GM12878 (cell line): ENCODE data around the gene PTTG2. TPM values are rescaled to one million over a fixed set of nuclear protein-coding genes. Genes with fewer than 3 reads are reported as not detected.

Source experiments
- ATAC-seq: fragments of 200-7000 bp; cut with Tn5 transposase; 3 replicates; pipeline ENCODE4 v1.9.1; 2020; ENCODE audit warnings: mild to moderate bottlenecking, moderate library complexity
- BruUV-seq: library from RNA; stranded (reverse); fragments of 400-500 nt; replicated peaks from 2 replicates; lab custom pipeline; 2021; lab: Mats Ljungman, UMichigan
- CTCF ChIA-PET: fragments of 300-600 bp; sonication (Branson Sonifier 250); formaldehyde crosslinking; extraction: SDS; loops from one replicate; lab custom pipeline; 2021; ENCODE audit warnings: inconsistent platforms; lab: Yijun Ruan, JAX
- POLR2A ChIA-PET: fragments of 350-600 bp; formaldehyde crosslinking; extraction: SDS; loops from one replicate; lab custom pipeline; 2021; ENCODE audit warnings: inconsistent platforms; lab: Charles Lee
- RAD21 ChIA-PET: fragments of 300-600 bp; sonication (Branson Sonifier 250); formaldehyde crosslinking; loops from one replicate; lab custom pipeline; 2023; ENCODE audit warnings: antibody characterized with exemption; ENCODE audit not compliant: unreplicated experiment; lab: Charles Lee
- SMC1A ChIA-PET: fragments of 300-600 bp; sonication (Branson Sonifier 250); formaldehyde crosslinking; loops from one replicate; lab custom pipeline; 2023; ENCODE audit not compliant: unreplicated experiment, uncharacterized antibody; lab: Charles Lee
- DNase-seq: peaks from one replicate; pipeline ENCODE4 v3.0.0-alpha.2; 2011; ENCODE audit warnings: low read depth, low spot score
- FAIRE-seq: peaks from 3 replicates; lab custom pipeline; 2011; peaks lifted over from hg19 to GRCh38; lab: Jason Lieb, UNC
- H2AFZ ChIP-seq: 2 replicates; pipeline ENCODE4 v1.6.0; 2011; ENCODE audit warnings: low read depth, low read length, control low read depth; ENCODE audit not compliant: control insufficient read depth
- H3K27ac ChIP-seq: 2 replicates; pipeline ENCODE4 v1.5.1; 2011; ENCODE audit warnings: control low read depth; ENCODE audit not compliant: control insufficient read depth, insufficient read depth
- H3K27me3 ChIP-seq, 2 experiments: replicated peaks in 1 of 2; 2 replicates each; pipeline versions ENCODE4 v1.6.0 to v1.6.1; 2011; ENCODE audit warnings: low read length in 1 of 2; ENCODE audit not compliant: control insufficient read depth in 2 of 2, insufficient read depth in 2 of 2
- H3K36me3 ChIP-seq, 2 experiments: 2 replicates each; pipeline ENCODE4 v1.5.1; 2011; ENCODE audit warnings: low read length in 1 of 2; ENCODE audit not compliant: control insufficient read depth in 2 of 2, insufficient read depth in 2 of 2
- H3K4me1 ChIP-seq: 2 replicates; pipeline ENCODE4 v1.6.1; 2011; ENCODE audit warnings: mild to moderate bottlenecking, low read length, moderate library complexity, mixed read lengths; ENCODE audit not compliant: control insufficient read depth, insufficient read depth
- H3K4me2 ChIP-seq: 2 replicates; pipeline ENCODE4 v1.6.0; 2011; ENCODE audit warnings: control low read depth; ENCODE audit not compliant: control insufficient read depth, insufficient read depth
- H3K4me3 ChIP-seq: fragments of 200-600 bp; sonication (generic); 2 replicates; pipeline ENCODE4 v1.5.1; 2016
- H3K79me2 ChIP-seq: 2 replicates; pipeline ENCODE4 v1.6.0; 2011; ENCODE audit warnings: low read length; ENCODE audit not compliant: control insufficient read depth, insufficient read depth
- H3K9ac ChIP-seq: 2 replicates; pipeline ENCODE4 v1.8.0; 2011; ENCODE audit warnings: low read length, control low read depth, mixed read lengths; ENCODE audit not compliant: control insufficient read depth, insufficient read depth
- H3K9me3 ChIP-seq: replicated peaks from 3 replicates; pipeline ENCODE4 v1.5.1; 2011; ENCODE audit warnings: mild to moderate bottlenecking, low read length; ENCODE audit not compliant: control insufficient read depth, insufficient read depth
- H4K20me1 ChIP-seq: 2 replicates; pipeline ENCODE4 v1.6.0; 2011; ENCODE audit not compliant: control insufficient read depth, insufficient read depth
- ASH2L ChIP-seq: fragments of 300-600, 200-600 bp; sonication (generic); IDR thresholded peaks from 2 replicates; pipeline ENCODE4 v1.6.1; 2017; ENCODE audit warnings: low read depth, mild to moderate bottlenecking, borderline replicate concordance
- NFYA ChIP-seq: IDR thresholded peaks from 2 replicates; pipeline ENCODE4 v1.6.1; 2011; ENCODE audit warnings: low read depth, mild to moderate bottlenecking, low read length, improper control_type of control experiment, borderline replicate concordance
- NFYB ChIP-seq: IDR thresholded peaks from 2 replicates; pipeline ENCODE4 v1.6.1; 2011; ENCODE audit warnings: low read depth, mild to moderate bottlenecking, low read length, improper control_type of control experiment, moderate library complexity; ENCODE audit not compliant: insufficient read depth
- PAX8 ChIP-seq: fragments of 450-650 bp; IDR thresholded peaks from 2 replicates; pipeline ENCODE4 v1.6.1; 2017; ENCODE audit warnings: mild to moderate bottlenecking, moderate library complexity
- RCOR1 ChIP-seq: conservative IDR thresholded peaks from 2 replicates; pipeline ENCODE4 v1.6.1; 2012; ENCODE audit warnings: low read depth, low read length, improper control_type of control experiment
- SMARCA5 ChIP-seq: fragments of 450-650 bp; IDR thresholded peaks from 2 replicates; pipeline ENCODE4 v1.6.1; 2017; ENCODE audit warnings: mild to moderate bottlenecking
- TBL1XR1 ChIP-seq: IDR thresholded peaks from 2 replicates; pipeline ENCODE4 v1.6.1; 2012; ENCODE audit warnings: low read depth, low read length, improper control_type of control experiment
- ZNF24 ChIP-seq: fragments of 450-650 bp; IDR thresholded peaks from 2 replicates; pipeline ENCODE4 v1.6.1; 2017; ENCODE audit warnings: antibody characterized with exemption, mild to moderate bottlenecking
- WGBS: methylation state at CpG from one replicate; pipeline ENCODE4 v1.1.6; 2016; ENCODE audit warnings: low lambda C conversion rate; ENCODE audit not compliant: insufficient replicate concordance, insufficient coverage; ENCODE audit errors: missing lambda C conversion rate; 5-methylcytosine and 5-hydroxymethylcytosine counted together
- in situ Hi-C: fragments of 300-500 bp; cut with MboI; formaldehyde crosslinking; loops from 9 replicates; pipeline ENCODE4 v1.14.3; 2018; ENCODE audit warnings: mixed read lengths
- intact Hi-C: fragments of 100-400 bp; cut with micrococcal nuclease; formaldehyde crosslinking; loops from one replicate; pipeline ENCODE4 v1.14.2; 2022; ENCODE audit not compliant: unreplicated experiment
- polyA plus RNA-seq, 11 experiments: library from polyadenylated mRNA; depleted of rRNA in 4 of 11; unstranded in 6 of 11; stranded (reverse) in 5 of 11; fragments of >200 nt; fragmentation: Nextera tagmentation in 4 of 11; fragmentation: Illumina TruSeq in 1 of 11; extraction: Ambion mirVana in 4 of 11; extraction: Trizol in 1 of 11; gene quantifications; 1 replicate in 1 of 11; 2 replicates in 10 of 11; pipeline versions ENCODE4 v1.2.1 to v1.2.3, GENCODE V29; 2011 to 2016; ENCODE audit warnings: inconsistent platforms in 2 of 11, missing spikeins in 2 of 11, low read depth in 1 of 11
- total RNA-seq, 4 experiments: library from RNA; depleted of rRNA in 3 of 4; stranded (reverse); fragments of >200 nt in 3 of 4; fragmentation: Illumina TruSeq in 1 of 4; extraction: Trizol in 1 of 4; gene quantifications; 2 replicates each; pipeline versions ENCODE4 v1.2.1 to v1.2.3, GENCODE V29; 2013 to 2021
- TF ChIP-seq, protein P1 (sequence below): IDR thresholded peaks from 2 replicates; pipeline ENCODE4 v1.6.1; 2011; ENCODE audit warnings: low read depth, mild to moderate bottlenecking, low read length, moderate library complexity, borderline replicate concordance; ENCODE audit errors: extremely low read depth
- TF ChIP-seq, protein P2 (sequence below): fragments of 450-650 bp; conservative IDR thresholded peaks from 2 replicates; pipeline ENCODE4 v1.6.1; 2017; ENCODE audit warnings: mild to moderate bottlenecking, moderate library complexity
- TF ChIP-seq, protein P3 (sequence below): fragments of 450-650 bp; IDR thresholded peaks from 2 replicates; pipeline ENCODE4 v1.6.1; 2017; ENCODE audit warnings: mild to moderate bottlenecking, moderate library complexity
- TF ChIP-seq, protein P4 (sequence below): IDR thresholded peaks from 2 replicates; pipeline ENCODE4 v1.6.1; 2011; ENCODE audit warnings: low read depth, low read length, improper control_type of control experiment, borderline replicate concordance
- TF ChIP-seq, protein P5 (sequence below): fragments of 450-650 bp; IDR thresholded peaks from 2 replicates; pipeline ENCODE4 v1.6.1; 2014; ENCODE audit warnings: mild to moderate bottlenecking

PTTG2 gene
- total and polyA plus RNA-seq, 10 of the 15 experiments (the other 5 are each of a cell fraction or from before 2014, with no cell fraction given) = 0.09 to 0.54 (median 0.39) TPM; not detected in 4

DNA sequence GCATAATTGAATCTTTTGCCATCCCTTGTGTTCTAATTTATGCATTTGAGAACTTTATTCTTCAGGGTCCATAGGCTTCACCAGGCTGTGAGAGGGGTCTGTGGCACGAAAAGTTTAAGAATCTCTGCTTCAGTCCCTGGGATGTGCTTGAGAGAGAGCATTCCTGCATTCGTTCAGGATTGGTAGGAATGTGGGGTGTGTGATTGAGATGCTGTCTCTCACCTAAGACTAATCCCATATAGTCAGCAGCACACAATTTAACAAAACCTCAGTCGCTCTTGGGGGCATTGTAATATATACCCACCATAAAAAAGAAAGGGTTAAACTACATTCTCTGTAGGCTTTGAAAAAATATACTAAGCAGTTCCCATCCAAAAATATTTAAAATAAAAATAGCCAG, 41.7 kb downstream of the PTTG2 start:
- Histone ChIP-seq H3K4me2 (no peak overlapping the region), H2AFZ (no peak overlapping the region), H3K4me1 (no peaks in the 10 kb centered on the region; the same call in 1 of the 2 replicates), H3K79me2 (no peaks in the 10 kb centered on the region; the same call in 1 of the 2 replicates), H3K9ac (no peak overlapping the region), H3K27me3 (no peaks in the 10 kb centered on the region), H3K9me3 (no peaks in the 10 kb centered on the region), H3K36me3 (0 out of 4 replicates have a peak, but pooled peaks cover 0 to 3% of the 10 kb centered on the region in 2 experiments), H4K20me1 (no peaks in the 10 kb centered on the region), H3K4me3 (no peak overlapping the region), H3K27ac (no peak overlapping the region)
- ATAC-seq = no peak
- no TSS peak for BruUV-seq
- RAD21 ChIA-PET = no interaction called here
- 100% methylated on average over 3 of the region's 3 CpGs for WGBS
- CTCF ChIA-PET = no interaction called here
- SMC1A ChIA-PET = interaction anchor here (1.3 kb wide), 1 partner anchor 17 kb away, joined by 4 read pairs; no protein-coding TSS in a partner anchor
- in situ Hi-C loops = no loop called here
- FAIRE-seq = no peak
- DNase-seq = no peak
- POLR2A ChIA-PET = no interaction called here
- intact Hi-C loops = no loop called here
- TF ChIP-seq RCOR1 = no peak
- TF ChIP-seq, protein P1, sequence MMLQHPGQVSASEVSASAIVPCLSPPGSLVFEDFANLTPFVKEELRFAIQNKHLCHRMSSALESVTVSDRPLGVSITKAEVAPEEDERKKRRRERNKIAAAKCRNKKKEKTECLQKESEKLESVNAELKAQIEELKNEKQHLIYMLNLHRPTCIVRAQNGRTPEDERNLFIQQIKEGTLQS = no peak
- TF ChIP-seq, protein P2, sequence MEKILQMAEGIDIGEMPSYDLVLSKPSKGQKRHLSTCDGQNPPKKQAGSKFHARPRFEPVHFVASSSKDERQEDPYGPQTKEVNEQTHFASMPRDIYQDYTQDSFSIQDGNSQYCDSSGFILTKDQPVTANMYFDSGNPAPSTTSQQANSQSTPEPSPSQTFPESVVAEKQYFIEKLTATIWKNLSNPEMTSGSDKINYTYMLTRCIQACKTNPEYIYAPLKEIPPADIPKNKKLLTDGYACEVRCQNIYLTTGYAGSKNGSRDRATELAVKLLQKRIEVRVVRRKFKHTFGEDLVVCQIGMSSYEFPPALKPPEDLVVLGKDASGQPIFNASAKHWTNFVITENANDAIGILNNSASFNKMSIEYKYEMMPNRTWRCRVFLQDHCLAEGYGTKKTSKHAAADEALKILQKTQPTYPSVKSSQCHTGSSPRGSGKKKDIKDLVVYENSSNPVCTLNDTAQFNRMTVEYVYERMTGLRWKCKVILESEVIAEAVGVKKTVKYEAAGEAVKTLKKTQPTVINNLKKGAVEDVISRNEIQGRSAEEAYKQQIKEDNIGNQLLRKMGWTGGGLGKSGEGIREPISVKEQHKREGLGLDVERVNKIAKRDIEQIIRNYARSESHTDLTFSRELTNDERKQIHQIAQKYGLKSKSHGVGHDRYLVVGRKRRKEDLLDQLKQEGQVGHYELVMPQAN = no peak
- TF ChIP-seq, protein P3, sequence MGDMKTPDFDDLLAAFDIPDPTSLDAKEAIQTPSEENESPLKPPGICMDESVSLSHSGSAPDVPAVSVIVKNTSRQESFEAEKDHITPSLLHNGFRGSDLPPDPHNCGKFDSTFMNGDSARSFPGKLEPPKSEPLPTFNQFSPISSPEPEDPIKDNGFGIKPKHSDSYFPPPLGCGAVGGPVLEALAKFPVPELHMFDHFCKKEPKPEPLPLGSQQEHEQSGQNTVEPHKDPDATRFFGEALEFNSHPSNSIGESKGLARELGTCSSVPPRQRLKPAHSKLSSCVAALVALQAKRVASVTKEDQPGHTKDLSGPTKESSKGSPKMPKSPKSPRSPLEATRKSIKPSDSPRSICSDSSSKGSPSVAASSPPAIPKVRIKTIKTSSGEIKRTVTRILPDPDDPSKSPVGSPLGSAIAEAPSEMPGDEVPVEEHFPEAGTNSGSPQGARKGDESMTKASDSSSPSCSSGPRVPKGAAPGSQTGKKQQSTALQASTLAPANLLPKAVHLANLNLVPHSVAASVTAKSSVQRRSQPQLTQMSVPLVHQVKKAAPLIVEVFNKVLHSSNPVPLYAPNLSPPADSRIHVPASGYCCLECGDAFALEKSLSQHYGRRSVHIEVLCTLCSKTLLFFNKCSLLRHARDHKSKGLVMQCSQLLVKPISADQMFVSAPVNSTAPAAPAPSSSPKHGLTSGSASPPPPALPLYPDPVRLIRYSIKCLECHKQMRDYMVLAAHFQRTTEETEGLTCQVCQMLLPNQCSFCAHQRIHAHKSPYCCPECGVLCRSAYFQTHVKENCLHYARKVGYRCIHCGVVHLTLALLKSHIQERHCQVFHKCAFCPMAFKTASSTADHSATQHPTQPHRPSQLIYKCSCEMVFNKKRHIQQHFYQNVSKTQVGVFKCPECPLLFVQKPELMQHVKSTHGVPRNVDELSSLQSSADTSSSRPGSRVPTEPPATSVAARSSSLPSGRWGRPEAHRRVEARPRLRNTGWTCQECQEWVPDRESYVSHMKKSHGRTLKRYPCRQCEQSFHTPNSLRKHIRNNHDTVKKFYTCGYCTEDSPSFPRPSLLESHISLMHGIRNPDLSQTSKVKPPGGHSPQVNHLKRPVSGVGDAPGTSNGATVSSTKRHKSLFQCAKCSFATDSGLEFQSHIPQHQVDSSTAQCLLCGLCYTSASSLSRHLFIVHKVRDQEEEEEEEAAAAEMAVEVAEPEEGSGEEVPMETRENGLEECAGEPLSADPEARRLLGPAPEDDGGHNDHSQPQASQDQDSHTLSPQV = no peak
- no peak for TF ChIP-seq SMARCA5
- TF ChIP-seq, protein P4, sequence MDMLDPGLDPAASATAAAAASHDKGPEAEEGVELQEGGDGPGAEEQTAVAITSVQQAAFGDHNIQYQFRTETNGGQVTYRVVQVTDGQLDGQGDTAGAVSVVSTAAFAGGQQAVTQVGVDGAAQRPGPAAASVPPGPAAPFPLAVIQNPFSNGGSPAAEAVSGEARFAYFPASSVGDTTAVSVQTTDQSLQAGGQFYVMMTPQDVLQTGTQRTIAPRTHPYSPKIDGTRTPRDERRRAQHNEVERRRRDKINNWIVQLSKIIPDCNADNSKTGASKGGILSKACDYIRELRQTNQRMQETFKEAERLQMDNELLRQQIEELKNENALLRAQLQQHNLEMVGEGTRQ = no peak
- TF ChIP-seq PAX8 = no peak
- TF ChIP-seq TBL1XR1 = no peak
- TF ChIP-seq ZNF24 = no peak
- TF ChIP-seq NFYA = no peak
- TF ChIP-seq, protein P5, sequence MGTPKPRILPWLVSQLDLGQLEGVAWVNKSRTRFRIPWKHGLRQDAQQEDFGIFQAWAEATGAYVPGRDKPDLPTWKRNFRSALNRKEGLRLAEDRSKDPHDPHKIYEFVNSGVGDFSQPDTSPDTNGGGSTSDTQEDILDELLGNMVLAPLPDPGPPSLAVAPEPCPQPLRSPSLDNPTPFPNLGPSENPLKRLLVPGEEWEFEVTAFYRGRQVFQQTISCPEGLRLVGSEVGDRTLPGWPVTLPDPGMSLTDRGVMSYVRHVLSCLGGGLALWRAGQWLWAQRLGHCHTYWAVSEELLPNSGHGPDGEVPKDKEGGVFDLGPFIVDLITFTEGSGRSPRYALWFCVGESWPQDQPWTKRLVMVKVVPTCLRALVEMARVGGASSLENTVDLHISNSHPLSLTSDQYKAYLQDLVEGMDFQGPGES = no peak
- TF ChIP-seq ASH2L = no peak
- TF ChIP-seq NFYB = no peak
